HG02610 (cell line): Measurements from ENCODE around the gene SLC22A23.

Experiments used
- ATAC-seq: cut with Tn5 transposase; IDR thresholded peaks from one replicate; pipeline ENCODE4 v1.9.1; 2021; ENCODE audit warnings: mild to moderate bottlenecking, moderate library complexity; ENCODE audit not compliant: unreplicated experiment

The SLC22A23 gene

GRCh38 chr6:3322366-3322890 is 134.4 kb downstream of the SLC22A23 start:
- ATAC-seq: no peak

- ATAC-seq: no peak
These were observed 135.0 kb downstream of the SLC22A23 start for GRCh38 chr6:3321875-3322274.

GRCh38 chr6:3321042-3321441 is 135.8 kb downstream of the SLC22A23 start:
- ATAC-seq: no peak

- ATAC-seq: no peak
These were observed 136.5 kb downstream of the SLC22A23 start for GRCh38 chr6:3320238-3320811.

GRCh38 chr6:3319610-3320200 is 137.1 kb downstream of the SLC22A23 start:
- ATAC-seq: no peak

GRCh38 chr6:3318821-3319540 is 137.9 kb downstream of the SLC22A23 start:
- ATAC-seq: no peak

- ATAC-seq: no peak
These were observed 138.6 kb downstream of the SLC22A23 start for GRCh38 chr6:3318226-3318625.

GRCh38 chr6:3317741-3318211 is 139.1 kb downstream of the SLC22A23 start:
- ATAC-seq: no peak

- ATAC-seq: no peak
These were observed 140.0 kb downstream of the SLC22A23 start for GRCh38 chr6:3316818-3317217.

- no peak for ATAC-seq
These were observed 140.5 kb downstream of the SLC22A23 start for GRCh38 chr6:3316331-3316730.

- ATAC-seq: no peak
These were observed 141.0 kb downstream of the SLC22A23 start for GRCh38 chr6:3315841-3316240.

- ATAC-seq: no peak
These were observed 142.0 kb downstream of the SLC22A23 start for GRCh38 chr6:3314621-3315467.

GRCh38 chr6:3314176-3314575 is 142.7 kb downstream of the SLC22A23 start:
- no peak for ATAC-seq

- ATAC-seq: no peak
These were observed 144.1 kb downstream of the SLC22A23 start for GRCh38 chr6:3312604-3313231.

GRCh38 chr6:3311826-3312225 is 145.0 kb downstream of the SLC22A23 start:
- ATAC-seq: no peak

GRCh38 chr6:3310703-3311102 is 146.1 kb downstream of the SLC22A23 start:
- no peak for ATAC-seq

GRCh38 chr6:3310051-3310448 is 146.8 kb downstream of the SLC22A23 start:
- ATAC-seq: no peak

GRCh38 chr6:3309391-3310050 is 147.3 kb downstream of the SLC22A23 start:
- no peak for ATAC-seq

GRCh38 chr6:3308106-3308505 is 148.7 kb downstream of the SLC22A23 start:
- ATAC-seq: no peak

GRCh38 chr6:3307436-3307835 is 149.4 kb downstream of the SLC22A23 start:
- ATAC-seq: no peak
